Heart right ventricle (tissue), 16 donors: ENCODE results near the gene OMG. TPM values are rescaled to one million over a fixed set of nuclear protein-coding genes. Genes with fewer than 3 reads are reported as not detected.
A peak's percentile ranks its signal among the peaks of the same experiment; 100 is the strongest.
"Not testable (repeated sequence)": the region's sequence is repeated elsewhere in the genome, so short reads cannot be mapped to it uniquely, and the experiment has no call there.

Source experiments
- ATAC-seq, 8 donors: fragments of 200-7000 bp; cut with Tn5 transposase; one replicate each; pipeline ENCODE4 v1.9.1; 2020; ENCODE audit warnings: mild to moderate bottlenecking in 8 of 8, moderate library complexity in 8 of 8, moderate number of reproducible peaks in 1 of 8
- DNase-seq, 2 donors: peaks; one replicate each; pipeline ENCODE4 v3.0.0-alpha.2; 2020
- H3K27ac ChIP-seq, 10 donors: fragments of 200-600 bp; sonication (generic) in 2 of 10; one replicate each; pipeline versions ENCODE4 v1.5.0 to v1.8.0; 2020 to 2022; ENCODE audit warnings: mild to moderate bottlenecking in 3 of 10
- H3K27me3 ChIP-seq, 7 donors: fragments of 200-600 bp; one replicate each; pipeline ENCODE4 v1.8.0; 2021 to 2022; ENCODE audit warnings: mild to moderate bottlenecking in 2 of 7
- H3K36me3 ChIP-seq, 9 donors: fragments of 200-600 bp; sonication (generic) in 1 of 9; one replicate each; pipeline versions ENCODE4 v1.5.0 to v1.8.0; 2020 to 2022; ENCODE audit warnings: mild to moderate bottlenecking in 2 of 9
- H3K4me1 ChIP-seq, 9 donors: fragments of 200-600 bp; sonication (generic) in 1 of 9; one replicate each; pipeline versions ENCODE4 v1.5.0 to v1.8.0; 2020 to 2022; ENCODE audit warnings: mild to moderate bottlenecking in 4 of 9
- H3K4me3 ChIP-seq, 10 donors: fragments of 200-600 bp; sonication (generic) in 2 of 10; one replicate each; pipeline versions ENCODE4 v1.5.0 to v1.8.0; 2020 to 2022; ENCODE audit warnings: mild to moderate bottlenecking in 7 of 10, moderate library complexity in 2 of 10
- H3K9me3 ChIP-seq, 11 donors: fragments of 200-600 bp in 10 of 11; sonication (generic) in 2 of 11; one replicate each; pipeline versions ENCODE4 v1.5.0 to v1.8.0; 2013 to 2022; ENCODE audit warnings: mild to moderate bottlenecking in 2 of 11, control low read depth in 1 of 11, moderate library complexity in 1 of 11
- WGBS, 2 donors: extraction: QIAGEN DNeasy Blood & Tissue Kit; methylation state at CpG; one replicate each; pipeline ENCODE4 v1.1.7; 2013; ENCODE audit warnings: inconsistent platforms in 1 of 2; 5-methylcytosine and 5-hydroxymethylcytosine counted together
- intact Hi-C, 10 donors: fragments of 100-400 bp; cut with DNase I; formaldehyde crosslinking; loops; one replicate each; pipeline versions ENCODE4 v1.11.1 to v1.14.2; 2022
- long read RNA-seq, 3 donors: library from polyadenylated mRNA; unstranded; transcript quantifications; one replicate each; pipeline ENCODE4 v2.0.0, GENCODE V29; 2020 to 2021
- polyA plus RNA-seq, 2 donors: library from polyadenylated mRNA; stranded (reverse); fragments of 200-250 nt; gene quantifications; one replicate each; pipeline ENCODE4 v1.2.3, GENCODE V29; 2013
- total RNA-seq, 10 donors: library from RNA; stranded (reverse); fragmentation: NEBNext Ultra II Directional in 3 of 10; extraction: Animal tissue kit (Norgen Biotek cat#: 25700) in 3 of 10; gene quantifications; one replicate each; pipeline versions ENCODE4 v1.2.1 to v1.2.4, GENCODE V29; 2021 to 2023
- TF ChIP-seq, protein P1 (sequence below), 9 donors: fragments of 200-600 bp; sonication (generic) in 2 of 9; IDR thresholded peaks; one replicate each; pipeline versions ENCODE4 v1.5.0 to v1.8.0; 2021 to 2022; ENCODE audit warnings: antibody characterized with exemption in 9 of 9, mild to moderate bottlenecking in 5 of 9, moderate library complexity in 1 of 9
- donor health status: Arrhythmogenic right ventricular cardiomyopathy.
- donor health status: ischemic (EF 13 %, LVEDD 7.1; RV severe dilation, severe dysfunction).
- donor health status: healthy with polysubstance abuse.
- donor health status: DM: no; HTN: yes; CAD: no.
- donor health status: DM: no; HTN: no; CAD: no.
- donor health status: ischemic (EF 25% LVEDD 6.9; RV normal size, moderate dysfunction).
- donor health status: ischemic (EF 25% LVEDD 5.7; RV mildly dilated, moderate dysfunction).
- donor health status: healthy.
- donor health status: DM: yes; HTN: yes; CAD: no.
- donor health status: Ischemic cardiomyopathy.
- donor health status: ischemic (EF 35%, LVEDD 5.7; RV mildly dilated, moderate dysfunction).
- donor health status: nonischemic (EF 11% LVEDD 7.7; RV severe dilation, severe dysfunction).
- donor health status: DM: yes; HTN: yes; CAD: no.
- donor health status: PGD.
- donor health status: ischemic (EF 29% LVEDD 5.4; RV normal size, mild dysfunction).
- donor health status: nonischemic (EF 23%, LVEDD 6.1; RV moderate dilation, normal function).

The OMG gene, protein sequence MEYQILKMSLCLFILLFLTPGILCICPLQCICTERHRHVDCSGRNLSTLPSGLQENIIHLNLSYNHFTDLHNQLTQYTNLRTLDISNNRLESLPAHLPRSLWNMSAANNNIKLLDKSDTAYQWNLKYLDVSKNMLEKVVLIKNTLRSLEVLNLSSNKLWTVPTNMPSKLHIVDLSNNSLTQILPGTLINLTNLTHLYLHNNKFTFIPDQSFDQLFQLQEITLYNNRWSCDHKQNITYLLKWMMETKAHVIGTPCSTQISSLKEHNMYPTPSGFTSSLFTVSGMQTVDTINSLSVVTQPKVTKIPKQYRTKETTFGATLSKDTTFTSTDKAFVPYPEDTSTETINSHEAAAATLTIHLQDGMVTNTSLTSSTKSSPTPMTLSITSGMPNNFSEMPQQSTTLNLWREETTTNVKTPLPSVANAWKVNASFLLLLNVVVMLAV
- total RNA-seq (under 1 TPM in 3 of 10 donors, not detected in 7; 0.36 to 0.77 (median 0.75) TPM), polyA plus RNA-seq (under 1 TPM; 0.07 to 0.22 TPM)
- long read RNA-seq, donor 1: 0 reads
- long read RNA-seq, donor 2: 0 reads
- long read RNA-seq, donor 3: 0 reads

DNA sequence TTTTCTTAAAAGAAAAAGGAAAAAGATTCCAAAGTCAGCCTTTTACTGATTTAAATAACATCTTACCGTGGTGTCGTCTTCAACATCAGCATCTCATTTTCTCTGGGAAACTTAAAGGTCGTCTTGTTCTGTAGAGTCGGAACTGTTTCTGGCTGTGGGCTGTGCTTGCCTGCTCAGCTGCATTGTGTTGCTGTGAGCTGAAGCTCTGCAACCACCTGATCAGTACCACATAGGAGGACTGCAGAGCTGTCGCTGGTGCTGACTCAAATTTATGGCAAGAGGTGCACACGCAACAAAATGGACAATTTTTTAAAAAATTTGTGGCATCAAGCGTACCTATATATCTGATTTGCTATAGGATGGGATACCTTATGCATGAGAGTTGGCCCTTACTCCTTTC is at the start of gene OMG:
Gene OMG, minus strand, starts transcription at position 150 of the 400 bp plus-strand sequence. CDS start 908 bp downstream, outside the sequence.
- ATAC-seq: no peak
- H3K27me3 ChIP-seq: no peaks in the 10 kb centered on the region
- WGBS, 2 donors: 84 to 89% methylated on average over 7 of the region's 7 CpGs
- peaks cover 0 to 4% (median 0%) of the 10 kb centered on the region in 9 donors for H3K4me1 ChIP-seq
- no peaks in the 10 kb centered on the region for H3K9me3 ChIP-seq
- intact Hi-C loops: no loop called here
- peaks cover 0 to 28% (median 0%) of the 10 kb centered on the region in 9 donors for H3K36me3 ChIP-seq
- no peak within 1 kb of the TSS for H3K27ac ChIP-seq
- no peak within 1 kb of the TSS for H3K4me3 ChIP-seq
- DNase-seq: no peak
- TF ChIP-seq, protein P1, sequence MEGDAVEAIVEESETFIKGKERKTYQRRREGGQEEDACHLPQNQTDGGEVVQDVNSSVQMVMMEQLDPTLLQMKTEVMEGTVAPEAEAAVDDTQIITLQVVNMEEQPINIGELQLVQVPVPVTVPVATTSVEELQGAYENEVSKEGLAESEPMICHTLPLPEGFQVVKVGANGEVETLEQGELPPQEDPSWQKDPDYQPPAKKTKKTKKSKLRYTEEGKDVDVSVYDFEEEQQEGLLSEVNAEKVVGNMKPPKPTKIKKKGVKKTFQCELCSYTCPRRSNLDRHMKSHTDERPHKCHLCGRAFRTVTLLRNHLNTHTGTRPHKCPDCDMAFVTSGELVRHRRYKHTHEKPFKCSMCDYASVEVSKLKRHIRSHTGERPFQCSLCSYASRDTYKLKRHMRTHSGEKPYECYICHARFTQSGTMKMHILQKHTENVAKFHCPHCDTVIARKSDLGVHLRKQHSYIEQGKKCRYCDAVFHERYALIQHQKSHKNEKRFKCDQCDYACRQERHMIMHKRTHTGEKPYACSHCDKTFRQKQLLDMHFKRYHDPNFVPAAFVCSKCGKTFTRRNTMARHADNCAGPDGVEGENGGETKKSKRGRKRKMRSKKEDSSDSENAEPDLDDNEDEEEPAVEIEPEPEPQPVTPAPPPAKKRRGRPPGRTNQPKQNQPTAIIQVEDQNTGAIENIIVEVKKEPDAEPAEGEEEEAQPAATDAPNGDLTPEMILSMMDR (IDR thresholded peaks at IDR 0.05): no peak

DNA sequence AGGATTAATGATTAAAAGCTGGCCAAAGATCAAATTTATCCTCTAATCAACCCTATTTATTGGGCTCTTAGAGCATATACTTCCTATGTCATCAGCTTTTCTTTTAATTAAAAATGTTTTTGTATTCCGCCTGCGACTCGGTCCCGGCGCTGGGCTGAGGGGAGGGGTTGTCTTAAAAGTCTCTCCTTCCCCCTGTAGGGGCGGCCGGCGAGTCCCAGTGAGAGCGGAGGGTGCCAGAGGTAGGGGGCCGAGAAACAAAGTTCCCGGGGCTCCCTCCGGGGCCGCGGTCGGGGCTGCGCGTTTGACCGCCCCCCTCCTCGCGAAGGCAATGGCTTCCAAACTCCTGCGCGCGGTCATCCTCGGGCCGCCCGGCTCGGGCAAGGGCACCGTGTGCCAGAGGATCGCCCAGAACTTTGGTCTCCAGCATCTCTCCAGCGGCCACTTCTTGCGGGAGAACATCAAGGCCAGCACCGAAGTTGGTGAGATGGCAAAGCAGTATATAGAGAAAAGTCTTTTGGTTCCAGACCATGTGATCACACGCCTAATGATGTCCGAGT is 48.2 kb upstream of the OMG start:
- intact Hi-C loops, DNase-seq, H3K27ac ChIP-seq, H3K4me3 ChIP-seq, H3K27me3 ChIP-seq, H3K9me3 ChIP-seq, H3K4me1 ChIP-seq: not testable (repeated sequence)
- peak in 1 of 8 donors; percentile 50 for ATAC-seq
- peaks cover 0 to 72% (median 11%) of the 10 kb centered on the region in 9 donors for H3K36me3 ChIP-seq
- WGBS, 2 donors: 93 to 94% methylated on average over 13 to 20 of the region's 34 CpGs

DNA sequence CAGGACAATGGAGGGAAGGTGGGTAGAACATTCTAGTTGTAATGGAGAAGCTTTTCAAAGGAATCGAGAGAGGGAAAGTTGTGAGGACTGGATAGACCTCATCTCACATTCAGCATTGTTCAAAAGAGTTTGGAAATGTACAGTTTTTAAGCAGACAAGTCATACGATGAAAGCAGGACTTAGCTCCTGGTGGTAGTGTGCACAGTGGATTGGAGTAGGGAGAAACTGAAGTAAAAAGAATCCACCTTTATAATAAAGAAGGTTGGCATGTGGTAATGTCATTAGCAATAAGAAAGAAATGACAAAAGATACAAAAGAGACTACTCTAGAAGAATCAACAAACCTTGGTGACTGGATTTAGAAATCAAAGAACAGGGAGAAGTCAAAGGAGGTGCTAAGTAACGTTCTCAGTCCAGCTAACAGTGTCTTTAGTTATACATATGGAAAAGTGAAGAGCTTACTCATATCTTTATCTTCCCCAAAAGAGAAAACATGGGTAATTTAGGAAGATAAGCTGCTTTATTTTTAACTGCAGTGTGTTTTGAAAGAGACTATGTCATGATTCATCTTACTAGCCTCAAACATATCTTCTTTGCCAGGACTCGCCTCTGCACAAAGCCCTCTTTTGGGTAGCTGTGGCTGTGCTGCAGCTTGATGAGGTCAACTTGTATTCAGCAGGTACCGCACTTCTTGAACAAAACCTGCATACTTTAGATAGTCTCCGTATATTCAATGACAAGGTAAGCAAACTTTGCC is 43.0 kb upstream of the OMG start:
- Histone ChIP-seq H3K27me3 (no peaks in the 10 kb centered on the region), H3K36me3 (peaks cover 0 to 100% (median 26%) of the 10 kb centered on the region in 9 donors), H3K27ac (peak overlapping the region in 3 of 10 donors; percentile 5 to 11 (median 8)), H3K4me1 (peaks cover 0 to 13% (median 0%) of the 10 kb centered on the region in 9 donors), H3K4me3 (no peak overlapping the region), H3K9me3 (no peaks in the 10 kb centered on the region)
- WGBS, 2 donors: 80 to 82% methylated on average over 6 of the region's 6 CpGs
- ATAC-seq: peak in 4 of 8 donors; percentile 31 to 77 (median 54)
- DNase-seq: no peak
- intact Hi-C loops: no loop called here
- TF ChIP-seq, protein P1 (IDR thresholded peaks at IDR 0.05): no peak

DNA sequence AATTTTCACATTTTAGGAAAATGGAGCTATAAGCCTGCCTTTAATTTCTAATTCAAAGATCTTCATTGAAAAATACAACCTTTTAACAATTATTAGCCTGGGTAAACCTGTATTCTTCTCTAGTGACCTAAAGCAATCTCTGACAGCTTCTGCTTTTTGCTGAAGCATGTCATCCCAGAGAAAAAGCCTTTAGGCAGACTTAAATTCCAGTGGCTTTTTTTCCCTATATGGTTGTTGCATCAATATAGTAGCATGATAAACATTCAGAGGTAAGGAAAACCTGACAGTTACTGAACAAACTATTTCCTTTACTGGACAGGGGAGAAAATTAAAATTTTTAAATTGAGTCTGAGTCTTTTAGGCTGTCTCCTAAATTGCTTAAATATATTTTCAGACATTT is 32.2 kb upstream of the OMG start:
- ATAC-seq (no peak), DNase-seq (no peak)
- Histone ChIP-seq H3K27ac (no peak overlapping the region), H3K27me3 (no peaks in the 10 kb centered on the region), H3K4me3 (no peak overlapping the region), H3K36me3 (peaks cover 0 to 82% (median 18%) of the 10 kb centered on the region in 9 donors), H3K4me1 (no peaks in the 10 kb centered on the region), H3K9me3 (no peaks in the 10 kb centered on the region)
- TF ChIP-seq, protein P1 (IDR thresholded peaks at IDR 0.05): no peak
- intact Hi-C loops: loop anchor here in 1 of 10 donors (10.0 kb wide), 1 partner anchor 84 kb away; no protein-coding TSS in a partner anchor
